ENCODE measurements around the gene TCF25. TPM values are rescaled to one million over a fixed set of nuclear protein-coding genes. Genes with fewer than 3 reads are reported as not detected.
"Not testable (repeated sequence)": the region's sequence is repeated elsewhere in the genome, so short reads cannot be mapped to it uniquely, and the experiment has no call there.

Gene TCF25
- total RNA-seq, 1 experiment from 2014 or later: 270 TPM

GRCh38 chr16:89873972-89874689 is 739 bp downstream of the TCF25 start:
- CTCF ChIA-PET: interaction anchor here (0.6 to 1.7 kb wide), 7 partner anchors 10 to 145 kb away, joined by 3 to 8 read pairs (median 4); partner anchors contain the start of gene TUBB3
- peak; percentile 98 for DNase-seq

DNA sequence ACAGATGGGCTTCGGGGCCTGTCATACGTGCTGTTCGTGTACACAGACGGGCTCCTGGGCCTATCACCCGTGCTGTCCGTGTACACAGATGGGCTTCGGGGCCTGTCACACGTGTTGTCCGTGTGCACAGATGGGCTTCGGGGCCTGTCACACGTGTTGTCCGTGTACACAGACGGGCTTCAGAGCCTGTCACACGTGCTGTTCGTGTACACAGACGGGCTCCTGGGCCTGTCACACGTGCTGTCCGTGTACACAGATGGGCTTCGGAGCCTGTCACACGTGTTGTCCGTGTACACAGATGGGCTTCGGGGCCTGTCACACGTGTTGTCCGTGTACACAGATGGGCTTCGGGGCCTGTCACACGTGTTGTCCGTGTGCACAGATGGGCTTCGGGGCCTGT is 5.7 kb downstream of the TCF25 start:
- H3K27me3 Mint-ChIP-seq (ENCODE audit: unreplicated experiment); H3K4me3 Mint-ChIP-seq (ENCODE audit: low read depth, unreplicated experiment); DNase-seq; CTCF ChIA-PET; H3K27ac Mint-ChIP-seq (ENCODE audit: unreplicated experiment); BruUV-seq (replicated peaks); H3K9me3 Mint-ChIP-seq (ENCODE audit: low read depth, unreplicated experiment); intact Hi-C loops (cut with micrococcal nuclease; ENCODE audit: unreplicated experiment): not testable (repeated sequence)
- Mint-ChIP-seq H3K36me3 (ENCODE audit: insufficient read depth, unreplicated experiment) (peaks cover 83% of the 10 kb centered on the region), H3K4me1 (ENCODE audit: low read depth, unreplicated experiment) (peaks cover 14% of the 10 kb centered on the region)

More at GRCh38 chr16:89873972-89874689, 739 bp downstream of the TCF25 start:
- peaks cover 68% of the 10 kb centered on the region for H3K36me3 Mint-ChIP-seq (ENCODE audit: insufficient read depth, unreplicated experiment)
- peak overlapping the region; percentile 93 for H3K4me3 Mint-ChIP-seq (ENCODE audit: low read depth, unreplicated experiment)
- intact Hi-C loops (cut with micrococcal nuclease; ENCODE audit: unreplicated experiment): no loop called here
- TF ChIP-seq CTCF (IDR thresholded peaks at IDR 0.05; ENCODE audit: unreplicated experiment): no peak
- H3K27me3 Mint-ChIP-seq (ENCODE audit: unreplicated experiment): no peaks in the 10 kb centered on the region
- BruUV-seq (replicated peaks): no TSS peak
- H3K4me1 Mint-ChIP-seq (ENCODE audit: low read depth, unreplicated experiment): peaks cover 15% of the 10 kb centered on the region
- H3K27ac Mint-ChIP-seq (ENCODE audit: unreplicated experiment): peak overlapping the region; percentile 93
- H3K9me3 Mint-ChIP-seq (ENCODE audit: low read depth, unreplicated experiment): no peaks in the 10 kb centered on the region

- BruUV-seq (replicated peaks): no TSS peak
- peaks cover 83% of the 10 kb centered on the region for H3K36me3 Mint-ChIP-seq (ENCODE audit: insufficient read depth, unreplicated experiment)
- no peak overlapping the region for H3K27ac Mint-ChIP-seq (ENCODE audit: unreplicated experiment)
- intact Hi-C loops (cut with micrococcal nuclease; ENCODE audit: unreplicated experiment): no loop called here
- no peak for DNase-seq
- no peak overlapping the region for H3K4me3 Mint-ChIP-seq (ENCODE audit: low read depth, unreplicated experiment)
- H3K27me3 Mint-ChIP-seq (ENCODE audit: unreplicated experiment): no peaks in the 10 kb centered on the region
- H3K9me3 Mint-ChIP-seq (ENCODE audit: low read depth, unreplicated experiment): no peaks in the 10 kb centered on the region
- CTCF ChIA-PET: no interaction called here
- TF ChIP-seq CTCF (IDR thresholded peaks at IDR 0.05; ENCODE audit: unreplicated experiment): no peak
- H3K4me1 Mint-ChIP-seq (ENCODE audit: low read depth, unreplicated experiment): no peaks in the 10 kb centered on the region
Measured at GRCh38 chr16:89880477-89881367, 7.3 kb downstream of the TCF25 start.

DNA sequence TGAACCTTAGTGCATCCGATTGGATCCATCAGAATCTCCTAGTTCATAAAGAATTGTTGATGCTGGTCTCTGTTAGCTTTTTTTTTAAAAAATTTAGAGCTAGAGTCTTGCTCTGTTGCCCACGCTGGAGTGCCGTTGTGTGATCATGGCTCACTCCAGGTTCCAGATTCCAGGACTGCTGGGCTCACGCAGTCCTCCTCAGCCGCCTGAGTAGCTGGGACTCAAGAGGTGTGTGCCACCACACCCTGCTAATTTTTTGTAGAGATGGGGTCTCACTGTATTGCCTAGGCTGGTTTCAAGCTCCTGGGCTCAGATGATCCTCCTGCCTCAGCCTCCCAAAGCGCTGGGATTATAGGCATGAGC is 8.0 kb downstream of the TCF25 start:
- no peak overlapping the region for H3K27ac Mint-ChIP-seq (ENCODE audit: unreplicated experiment)

More for the DNA sequence above, 8.0 kb downstream of the TCF25 start:
- no peak for TF ChIP-seq CTCF (IDR thresholded peaks at IDR 0.05; ENCODE audit: unreplicated experiment)
- intact Hi-C loops (cut with micrococcal nuclease; ENCODE audit: unreplicated experiment): no loop called here
- no peak for DNase-seq
- CTCF ChIA-PET: no interaction called here
- Mint-ChIP-seq H3K27me3 (ENCODE audit: unreplicated experiment) (no peaks in the 10 kb centered on the region), H3K36me3 (ENCODE audit: insufficient read depth, unreplicated experiment) (peaks cover 83% of the 10 kb centered on the region), H3K4me3 (ENCODE audit: low read depth, unreplicated experiment) (no peak overlapping the region), H3K9me3 (ENCODE audit: low read depth, unreplicated experiment) (no peaks in the 10 kb centered on the region), H3K4me1 (ENCODE audit: low read depth, unreplicated experiment) (no peaks in the 10 kb centered on the region)
- no TSS peak for BruUV-seq (replicated peaks)

Measured in Calu3 (cell line).